ENCODE measurements around the gene UNC13B. TPM values are rescaled to one million over a fixed set of nuclear protein-coding genes. Genes with fewer than 3 reads are reported as not detected.

The UNC13B gene
- total RNA-seq, 1 experiment from 2014 or later: 19.7 TPM

GRCh38 chr9:35186524-35186923 lies 24.7 kb downstream of the UNC13B start:
- DNase-seq: no peak
- intact Hi-C loops (cut with micrococcal nuclease; ENCODE audit: unreplicated experiment): no loop called here
- Histone ChIP-seq H3K27me3 (replicated peaks; ENCODE audit: control insufficient read depth, insufficient read depth, low read length) (no peaks in the 10 kb centered on the region), H3K4me3 (ENCODE audit: low read depth, low read length) (no peak overlapping the region), H3K36me3 (ENCODE audit: control insufficient read depth, insufficient read depth, low read length) (no peaks in the 10 kb centered on the region), H3K4me1 (no peaks in the 10 kb centered on the region), H3K9me3 (peaks cover 6% of the 10 kb centered on the region)
- peaks cover 22% of the 10 kb centered on the region for H3K9me3 Mint-ChIP-seq (ENCODE audit: unreplicated experiment)
- BruUV-seq (replicated peaks): no TSS peak
- CTCF ChIA-PET: no interaction called here
- no peak overlapping the region for H3K4me3 Mint-ChIP-seq (ENCODE audit: unreplicated experiment)
- no peak for TF ChIP-seq CTCF (IDR thresholded peaks at IDR 0.05; ENCODE audit: insufficient read depth in 1 of 2, low read depth in 1 of 2, low read length in 1 of 2, severe bottlenecking in 1 of 2, unreplicated experiment in 1 of 2)
- no peaks in the 10 kb centered on the region for H3K4me1 Mint-ChIP-seq (ENCODE audit: low read depth, unreplicated experiment)
- H3K36me3 Mint-ChIP-seq (ENCODE audit: insufficient read depth, unreplicated experiment): no peaks in the 10 kb centered on the region
- no peaks in the 10 kb centered on the region for H3K27me3 Mint-ChIP-seq (ENCODE audit: insufficient read depth, unreplicated experiment)
- H3K27ac Mint-ChIP-seq (ENCODE audit: unreplicated experiment): no peak overlapping the region
- POLR2A ChIA-PET: no interaction called here

GRCh38 chr9:35190203-35190602 lies 28.4 kb downstream of the UNC13B start:
- no peaks in the 10 kb centered on the region for H3K36me3 Mint-ChIP-seq (ENCODE audit: insufficient read depth, unreplicated experiment)

GRCh38 chr9:35191105-35191504 lies 29.3 kb downstream of the UNC13B start:
- H3K27me3 Mint-ChIP-seq (ENCODE audit: insufficient read depth, unreplicated experiment): no peaks in the 10 kb centered on the region
- TF ChIP-seq CTCF (IDR thresholded peaks at IDR 0.05; ENCODE audit: insufficient read depth in 1 of 2, low read depth in 1 of 2, low read length in 1 of 2, severe bottlenecking in 1 of 2, unreplicated experiment in 1 of 2): no peak
- H3K4me1 Mint-ChIP-seq (ENCODE audit: low read depth, unreplicated experiment): no peaks in the 10 kb centered on the region
- intact Hi-C loops (cut with micrococcal nuclease; ENCODE audit: unreplicated experiment): no loop called here
- Histone ChIP-seq H3K36me3 (ENCODE audit: control insufficient read depth, insufficient read depth, low read length) (no peaks in the 10 kb centered on the region), H3K4me1 (no peaks in the 10 kb centered on the region), H3K9me3 (peaks cover 33% of the 10 kb centered on the region), H3K27me3 (replicated peaks; ENCODE audit: control insufficient read depth, insufficient read depth, low read length) (no peaks in the 10 kb centered on the region), H3K4me3 (ENCODE audit: low read depth, low read length) (no peak overlapping the region)
- ChIA-PET CTCF (no interaction called here), POLR2A (no interaction called here)
- no peak overlapping the region for H3K27ac Mint-ChIP-seq (ENCODE audit: unreplicated experiment)
- DNase-seq: no peak
- no TSS peak for BruUV-seq (replicated peaks)
- H3K4me3 Mint-ChIP-seq (ENCODE audit: unreplicated experiment): no peak overlapping the region
- no peaks in the 10 kb centered on the region for H3K36me3 Mint-ChIP-seq (ENCODE audit: insufficient read depth, unreplicated experiment)
- H3K9me3 Mint-ChIP-seq (ENCODE audit: unreplicated experiment): peaks cover 32% of the 10 kb centered on the region

More at GRCh38 chr9:35190203-35190602, 28.4 kb downstream of the UNC13B start:
- H3K4me1 Mint-ChIP-seq (ENCODE audit: low read depth, unreplicated experiment): no peaks in the 10 kb centered on the region
- no TSS peak for BruUV-seq (replicated peaks)
- H3K9me3 Mint-ChIP-seq (ENCODE audit: unreplicated experiment): peaks cover 25% of the 10 kb centered on the region
- no peak overlapping the region for H3K27ac Mint-ChIP-seq (ENCODE audit: unreplicated experiment)
- Histone ChIP-seq H3K9me3 (peaks cover 33% of the 10 kb centered on the region), H3K4me1 (no peaks in the 10 kb centered on the region), H3K36me3 (ENCODE audit: control insufficient read depth, insufficient read depth, low read length) (no peaks in the 10 kb centered on the region), H3K4me3 (ENCODE audit: low read depth, low read length) (no peak overlapping the region), H3K27me3 (replicated peaks; ENCODE audit: control insufficient read depth, insufficient read depth, low read length) (no peaks in the 10 kb centered on the region)
- POLR2A ChIA-PET: no interaction called here
- intact Hi-C loops (cut with micrococcal nuclease; ENCODE audit: unreplicated experiment): no loop called here
- no peak for TF ChIP-seq CTCF (IDR thresholded peaks at IDR 0.05; ENCODE audit: insufficient read depth in 1 of 2, low read depth in 1 of 2, low read length in 1 of 2, severe bottlenecking in 1 of 2, unreplicated experiment in 1 of 2)
- H3K27me3 Mint-ChIP-seq (ENCODE audit: insufficient read depth, unreplicated experiment): no peaks in the 10 kb centered on the region
- H3K4me3 Mint-ChIP-seq (ENCODE audit: unreplicated experiment): no peak overlapping the region
- CTCF ChIA-PET: no interaction called here
- DNase-seq: no peak

Measured in Caco-2 (cell line).